IgD-negative memory B cell (primary cell): ENCODE measurements around the gene SLCO1B3. TPM values are rescaled to one million over a fixed set of nuclear protein-coding genes. Genes with fewer than 3 reads are reported as not detected.

ENCODE experiments used
- H3K27ac Mint-ChIP-seq, 3 donors: one replicate each; pipeline ENCODE4 v1.8.0; 2020 to 2022; ENCODE audit warnings: mild to moderate bottlenecking in 3 of 3, mixed read lengths in 3 of 3, moderate library complexity in 1 of 3
- H3K27me3 Mint-ChIP-seq: one replicate; pipeline ENCODE4 v1.8.0; 2021; ENCODE audit warnings: mixed read lengths
- H3K36me3 Mint-ChIP-seq: one replicate; pipeline ENCODE4 v1.8.0; 2020; ENCODE audit warnings: mild to moderate bottlenecking, mixed read lengths
- H3K4me1 Mint-ChIP-seq, 3 donors: one replicate each; pipeline ENCODE4 v1.8.0; 2020 to 2022; ENCODE audit warnings: mixed read lengths in 3 of 3, mild to moderate bottlenecking in 1 of 3
- H3K4me3 Mint-ChIP-seq, 4 donors: one replicate each; pipeline ENCODE4 v1.8.0; 2020 to 2022; ENCODE audit warnings: mild to moderate bottlenecking in 4 of 4, mixed read lengths in 4 of 4, moderate library complexity in 3 of 4
- H3K9me3 Mint-ChIP-seq, 3 donors: one replicate each; pipeline ENCODE4 v1.8.0; 2020 to 2021; ENCODE audit warnings: mixed read lengths in 3 of 3, mild to moderate bottlenecking in 1 of 3
- polyA plus RNA-seq: library from polyadenylated mRNA; unstranded; fragments of 300-500 nt; fragmentation: Illumina TruSeq; gene quantifications from one replicate; pipeline ENCODE4 v1.2.3, GENCODE V29; 2021

Gene SLCO1B3
- polyA plus RNA-seq, 1 donor from 2014 or later: not detected

DNA sequence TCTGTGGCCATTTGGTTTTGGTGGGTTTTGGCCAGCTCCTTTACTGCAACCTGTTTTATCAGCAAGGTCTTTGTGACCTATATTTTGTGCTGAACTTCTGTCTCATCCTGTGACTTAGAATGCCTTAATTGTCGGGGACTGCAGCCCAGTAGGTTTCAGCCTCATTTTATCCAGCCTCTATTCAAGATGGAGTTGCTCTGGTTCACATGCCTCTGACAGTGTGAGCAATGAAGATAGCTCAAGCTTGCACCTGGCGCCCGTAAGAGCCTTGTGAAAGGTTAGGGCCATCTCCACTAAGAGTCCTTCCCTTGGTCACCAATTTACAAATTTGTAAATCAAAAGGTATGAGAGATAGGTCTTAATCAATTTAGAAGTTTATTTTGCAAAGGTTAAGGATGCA is 19.4 kb downstream of the SLCO1B3 start:
- H3K4me3 Mint-ChIP-seq: no peak overlapping the region
- H3K27me3 Mint-ChIP-seq: no peaks in the 10 kb centered on the region
- H3K36me3 Mint-ChIP-seq: no peaks in the 10 kb centered on the region
- H3K27ac Mint-ChIP-seq: no peak overlapping the region
- peaks cover 0 to 6% (median 0%) of the 10 kb centered on the region in 3 donors for H3K9me3 Mint-ChIP-seq
- no peaks in the 10 kb centered on the region for H3K4me1 Mint-ChIP-seq

- H3K27me3 Mint-ChIP-seq: no peaks in the 10 kb centered on the region
- H3K4me3 Mint-ChIP-seq: no peak overlapping the region
- no peak overlapping the region for H3K27ac Mint-ChIP-seq
- H3K36me3 Mint-ChIP-seq: no peaks in the 10 kb centered on the region
- peaks cover 0 to 9% (median 0%) of the 10 kb centered on the region in 3 donors for H3K9me3 Mint-ChIP-seq
- no peaks in the 10 kb centered on the region for H3K4me1 Mint-ChIP-seq
These were observed 20.0 kb downstream of the SLCO1B3 start for GRCh38 chr12:20830456-20830855.

DNA sequence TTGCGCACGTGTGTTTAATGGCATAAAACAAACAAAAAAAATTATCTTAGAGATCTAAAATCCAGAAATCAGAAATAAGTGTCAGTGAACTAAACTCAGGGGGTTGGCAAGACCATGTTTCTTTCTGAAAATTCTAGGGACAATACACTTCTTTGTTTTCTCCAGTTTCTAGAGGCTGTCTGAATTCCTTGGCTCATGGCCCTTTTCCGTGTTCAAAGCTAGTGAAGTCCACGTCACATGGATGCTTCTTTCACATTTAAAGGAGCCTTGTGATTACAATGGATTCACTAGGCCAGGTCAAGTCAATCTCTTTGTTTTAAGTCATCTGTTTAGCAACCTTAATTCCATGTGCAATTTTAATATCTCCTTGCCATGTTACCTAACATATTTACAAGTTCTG is 22.4 kb downstream of the SLCO1B3 start:
- Mint-ChIP-seq H3K27me3 (no peaks in the 10 kb centered on the region), H3K27ac (no peak overlapping the region), H3K4me1 (no peaks in the 10 kb centered on the region), H3K4me3 (no peak overlapping the region), H3K36me3 (no peaks in the 10 kb centered on the region), H3K9me3 (peaks cover 0 to 9% (median 0%) of the 10 kb centered on the region in 3 donors)

- H3K27me3 Mint-ChIP-seq: no peaks in the 10 kb centered on the region
- H3K4me1 Mint-ChIP-seq: no peaks in the 10 kb centered on the region
- H3K27ac Mint-ChIP-seq: no peak overlapping the region
- no peaks in the 10 kb centered on the region for H3K36me3 Mint-ChIP-seq
- no peak overlapping the region for H3K4me3 Mint-ChIP-seq
- peaks cover 1 to 25% (median 6%) of the 10 kb centered on the region in 3 donors for H3K9me3 Mint-ChIP-seq
These were observed 42.1 kb downstream of the SLCO1B3 start for GRCh38 chr12:20852649-20853048.

DNA sequence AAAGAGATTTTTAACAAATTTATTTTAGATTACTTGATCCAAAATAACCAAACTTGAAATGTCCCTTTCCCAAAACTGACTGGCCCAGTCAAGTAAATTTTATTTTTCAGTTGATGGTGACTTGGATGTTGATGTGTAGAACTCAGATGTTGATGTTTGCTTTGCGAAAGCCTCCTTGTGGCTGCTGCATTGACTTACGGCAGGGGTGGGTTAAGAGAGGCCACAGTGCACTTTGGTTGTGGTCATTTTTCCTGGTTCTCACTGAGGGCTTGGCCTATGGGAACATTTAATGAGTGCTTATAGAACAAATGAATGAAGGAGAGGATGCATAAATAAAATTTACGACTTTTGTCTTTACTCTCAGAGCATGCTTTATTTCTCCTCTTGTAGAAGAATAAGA is 52.6 kb downstream of the SLCO1B3 start:
- Mint-ChIP-seq H3K4me3 (no peak overlapping the region), H3K27ac (no peak overlapping the region), H3K4me1 (no peaks in the 10 kb centered on the region)

GRCh38 chr12:20865873-20866272 is 55.4 kb downstream of the SLCO1B3 start:
- Mint-ChIP-seq H3K4me1 (no peaks in the 10 kb centered on the region), H3K9me3 (peaks cover 0 to 7% (median 1%) of the 10 kb centered on the region in 3 donors), H3K27ac (no peak overlapping the region), H3K36me3 (no peaks in the 10 kb centered on the region), H3K4me3 (no peak overlapping the region), H3K27me3 (no peaks in the 10 kb centered on the region)

More for the DNA sequence above, 52.6 kb downstream of the SLCO1B3 start:
- H3K9me3 Mint-ChIP-seq: peaks cover 2 to 7% (median 3%) of the 10 kb centered on the region in 3 donors
- no peaks in the 10 kb centered on the region for H3K27me3 Mint-ChIP-seq
- H3K36me3 Mint-ChIP-seq: no peaks in the 10 kb centered on the region

- H3K36me3 Mint-ChIP-seq: no peaks in the 10 kb centered on the region
- no peak overlapping the region for H3K27ac Mint-ChIP-seq
- peaks cover 0 to 7% (median 1%) of the 10 kb centered on the region in 3 donors for H3K9me3 Mint-ChIP-seq
- H3K4me1 Mint-ChIP-seq: no peaks in the 10 kb centered on the region
- H3K27me3 Mint-ChIP-seq: no peaks in the 10 kb centered on the region
- no peak overlapping the region for H3K4me3 Mint-ChIP-seq
These were observed 57.8 kb downstream of the SLCO1B3 start for GRCh38 chr12:20868277-20868676.

- H3K27me3 Mint-ChIP-seq: no peaks in the 10 kb centered on the region
- no peaks in the 10 kb centered on the region for H3K4me1 Mint-ChIP-seq
- H3K27ac Mint-ChIP-seq: no peak overlapping the region
- no peaks in the 10 kb centered on the region for H3K36me3 Mint-ChIP-seq
- peaks cover 0 to 3% (median 1%) of the 10 kb centered on the region in 3 donors for H3K9me3 Mint-ChIP-seq
- no peak overlapping the region for H3K4me3 Mint-ChIP-seq
These were observed 72.8 kb downstream of the SLCO1B3 start for GRCh38 chr12:20883288-20883687.

DNA sequence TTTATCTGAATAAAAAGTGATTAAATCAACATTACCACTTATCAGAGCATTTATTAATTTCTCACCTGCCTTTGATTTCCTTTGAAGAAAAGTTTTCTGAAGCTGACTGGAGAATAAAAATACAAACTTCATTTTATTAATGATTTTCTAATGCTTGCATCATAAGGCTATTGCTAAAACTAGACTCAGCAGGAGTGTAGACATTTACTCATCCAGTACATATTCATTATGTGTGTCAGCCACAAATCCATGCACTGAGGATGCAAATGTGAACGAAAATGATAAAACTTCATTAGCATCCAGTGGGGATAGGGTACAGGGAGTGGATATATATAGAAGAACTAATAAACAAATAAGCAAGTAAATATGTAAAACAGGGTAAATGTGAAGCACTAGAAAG is 74.6 kb downstream of the SLCO1B3 start:
- Mint-ChIP-seq H3K4me1 (no peaks in the 10 kb centered on the region), H3K4me3 (no peak overlapping the region), H3K9me3 (peaks cover 0 to 8% (median 2%) of the 10 kb centered on the region in 3 donors), H3K27ac (no peak overlapping the region), H3K36me3 (no peaks in the 10 kb centered on the region), H3K27me3 (no peaks in the 10 kb centered on the region)

DNA sequence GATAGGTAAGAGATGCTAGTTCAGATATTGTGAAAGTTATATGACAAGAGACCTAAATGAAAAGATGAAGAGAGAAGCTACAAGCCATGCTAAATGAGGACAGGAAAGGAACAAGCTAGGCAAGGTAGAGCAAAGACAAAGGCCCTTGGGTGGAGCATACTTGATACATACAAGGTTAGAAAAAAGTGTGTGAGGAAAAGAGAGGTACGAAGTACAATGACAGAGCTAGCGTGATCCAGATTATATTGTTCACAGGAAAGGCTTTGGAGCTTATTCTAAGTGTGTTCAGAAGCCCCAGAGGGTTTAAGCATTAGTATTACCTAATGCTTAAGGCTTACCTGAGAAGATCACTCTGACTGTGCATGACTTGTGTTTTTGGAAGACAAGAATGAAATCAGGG is 75.0 kb downstream of the SLCO1B3 start:
- H3K9me3 Mint-ChIP-seq: peaks cover 0 to 13% (median 2%) of the 10 kb centered on the region in 3 donors
- no peaks in the 10 kb centered on the region for H3K4me1 Mint-ChIP-seq
- H3K36me3 Mint-ChIP-seq: no peaks in the 10 kb centered on the region
- no peak overlapping the region for H3K27ac Mint-ChIP-seq
- H3K4me3 Mint-ChIP-seq: no peak overlapping the region
- no peaks in the 10 kb centered on the region for H3K27me3 Mint-ChIP-seq

- no peaks in the 10 kb centered on the region for H3K4me1 Mint-ChIP-seq
- peaks cover 0 to 8% (median 0%) of the 10 kb centered on the region in 3 donors for H3K9me3 Mint-ChIP-seq
- H3K4me3 Mint-ChIP-seq: no peak overlapping the region
- H3K27me3 Mint-ChIP-seq: no peaks in the 10 kb centered on the region
- H3K27ac Mint-ChIP-seq: no peak overlapping the region
- no peaks in the 10 kb centered on the region for H3K36me3 Mint-ChIP-seq
These were observed 106.8 kb downstream of the SLCO1B3 start for GRCh38 chr12:20917269-20917668.

DNA sequence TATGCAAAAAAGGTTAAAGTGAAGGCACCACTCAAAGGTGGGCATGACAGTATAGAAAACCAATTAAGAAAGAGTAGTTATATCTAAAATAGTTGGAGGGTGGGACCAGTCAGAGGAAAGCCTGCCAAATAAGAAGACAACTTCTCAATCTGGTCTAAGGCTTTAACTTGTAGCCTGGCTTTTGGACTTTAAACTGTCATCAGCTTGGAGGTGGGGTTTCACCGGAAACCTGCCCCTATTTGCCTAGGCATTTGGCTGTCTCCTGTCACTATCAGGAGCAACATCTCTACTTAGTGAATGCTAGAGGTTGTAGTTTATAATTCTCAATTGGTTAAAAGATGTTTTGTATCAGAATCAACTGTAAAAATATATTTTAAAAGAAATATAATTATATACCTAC is 107.3 kb downstream of the SLCO1B3 start:
- Mint-ChIP-seq H3K9me3 (peaks cover 0 to 10% (median 0%) of the 10 kb centered on the region in 3 donors), H3K27me3 (no peaks in the 10 kb centered on the region), H3K4me3 (no peak overlapping the region), H3K36me3 (no peaks in the 10 kb centered on the region), H3K4me1 (no peaks in the 10 kb centered on the region), H3K27ac (no peak overlapping the region)

GRCh38 chr12:20931894-20932293 is 121.4 kb downstream of the SLCO1B3 start:
- Mint-ChIP-seq H3K27me3 (no peaks in the 10 kb centered on the region), H3K4me3 (no peak overlapping the region), H3K9me3 (peaks cover 5 to 17% (median 6%) of the 10 kb centered on the region in 3 donors), H3K27ac (no peak overlapping the region), H3K4me1 (no peaks in the 10 kb centered on the region), H3K36me3 (no peaks in the 10 kb centered on the region)

- no peak overlapping the region for H3K4me3 Mint-ChIP-seq
- peaks cover 0 to 6% (median 5%) of the 10 kb centered on the region in 3 donors for H3K9me3 Mint-ChIP-seq
- H3K36me3 Mint-ChIP-seq: no peaks in the 10 kb centered on the region
- no peaks in the 10 kb centered on the region for H3K27me3 Mint-ChIP-seq
- no peaks in the 10 kb centered on the region for H3K4me1 Mint-ChIP-seq
- H3K27ac Mint-ChIP-seq: no peak overlapping the region
These were observed 136.2 kb downstream of the SLCO1B3 start for GRCh38 chr12:20946732-20947131.

DNA sequence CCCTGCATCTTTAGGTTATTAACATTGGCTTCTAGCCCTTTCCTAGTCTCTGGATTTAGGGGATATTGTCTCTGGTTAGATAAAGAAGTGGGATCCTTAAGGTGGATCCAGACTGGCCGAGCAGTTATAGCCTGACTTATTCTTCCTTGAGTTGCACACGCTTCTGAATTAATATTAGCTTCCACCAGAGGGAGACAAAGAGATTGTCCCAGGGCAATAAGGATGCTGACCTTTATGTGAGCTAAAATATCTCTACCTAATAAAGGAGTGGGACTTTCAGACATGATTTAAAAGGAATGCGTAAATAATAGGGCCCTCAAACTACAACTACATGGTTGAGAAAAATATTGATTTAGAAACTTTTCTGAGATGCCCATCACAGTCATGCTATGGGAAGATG is 139.7 kb downstream of the SLCO1B3 start:
- Mint-ChIP-seq H3K9me3 (peaks cover 0 to 9% (median 4%) of the 10 kb centered on the region in 3 donors), H3K27me3 (no peaks in the 10 kb centered on the region), H3K36me3 (peaks cover 3% of the 10 kb centered on the region), H3K27ac (no peak overlapping the region), H3K4me3 (no peak overlapping the region), H3K4me1 (peaks cover 0 to 2% (median 0%) of the 10 kb centered on the region in 3 donors)

GRCh38 chr12:20963303-20963702 is 152.8 kb downstream of the SLCO1B3 start:
- H3K4me1 Mint-ChIP-seq: no peaks in the 10 kb centered on the region
- no peak overlapping the region for H3K27ac Mint-ChIP-seq
- H3K36me3 Mint-ChIP-seq: no peaks in the 10 kb centered on the region
- H3K27me3 Mint-ChIP-seq: no peaks in the 10 kb centered on the region
- no peak overlapping the region for H3K4me3 Mint-ChIP-seq
- peaks cover 3 to 9% (median 6%) of the 10 kb centered on the region in 3 donors for H3K9me3 Mint-ChIP-seq
